Activated T-cell treated with anti-CD3 and anti-CD28 coated beads, Interleukin-2, amount 50 U/mL, for 24 hours (primary cell): ENCODE data around the gene DDAH2.
"Not testable (repeated sequence)": the region's sequence is repeated elsewhere in the genome, so short reads cannot be mapped to it uniquely, and the experiment has no call there.

Experiments
- DNase-seq: peaks from one replicate; pipeline ENCODE4 v3.0.0-alpha.2; 2020
- H3K27ac Mint-ChIP-seq: 2 replicates; pipeline ENCODE4 v1.8.0; 2020; ENCODE audit warnings: mild to moderate bottlenecking, mixed read lengths
- H3K27me3 Mint-ChIP-seq: 2 replicates; pipeline ENCODE4 v1.8.0; 2020; ENCODE audit warnings: mixed read lengths
- H3K36me3 Mint-ChIP-seq: 2 replicates; pipeline ENCODE4 v1.8.0; 2020; ENCODE audit warnings: low read depth, mixed read lengths
- H3K4me1 Mint-ChIP-seq: 2 replicates; pipeline ENCODE4 v1.8.0; 2020; ENCODE audit warnings: low read depth, mixed read lengths
- H3K4me3 Mint-ChIP-seq: 2 replicates; pipeline ENCODE4 v1.8.0; 2020; ENCODE audit warnings: mild to moderate bottlenecking, moderate library complexity, mixed read lengths
- H3K9me3 Mint-ChIP-seq: 2 replicates; pipeline ENCODE4 v1.8.0; 2020; ENCODE audit warnings: mixed read lengths

Gene DDAH2

GRCh38 chr6:31717499-31718222 is 11.4 kb downstream of the DDAH2 start:
- Mint-ChIP-seq H3K27ac (no peak overlapping the region), H3K9me3 (no peaks in the 10 kb centered on the region), H3K27me3 (no peaks in the 10 kb centered on the region), H3K4me3 (no peak overlapping the region), H3K36me3 (no peaks in the 10 kb centered on the region), H3K4me1 (peaks cover 4% of the 10 kb centered on the region)
- no peak for DNase-seq

- no peak within 1 kb of the TSS for H3K4me3 Mint-ChIP-seq
- no peaks in the 10 kb centered on the region for H3K9me3 Mint-ChIP-seq
These were observed 13.8 kb downstream of the DDAH2 start, which contains the start of gene LY6G6D for GRCh38 chr6:31715022-31715958. LY6G6D (plus strand) TSS chr6:31715348; CDS start chr6:31715356, 8 bp downstream.

GRCh38 chr6:31713991-31714684 is 15.0 kb downstream of the DDAH2 start:
- DNase-seq: no peak
- Mint-ChIP-seq H3K4me3 (no peak overlapping the region), H3K36me3 (no peaks in the 10 kb centered on the region), H3K4me1 (peaks cover 11% of the 10 kb centered on the region), H3K27me3 (no peaks in the 10 kb centered on the region), H3K9me3 (no peaks in the 10 kb centered on the region), H3K27ac (no peak overlapping the region)

More at GRCh38 chr6:31715022-31715958, 13.8 kb downstream of the DDAH2 start, which contains the start of gene LY6G6D:
- no peaks in the 10 kb centered on the region for H3K36me3 Mint-ChIP-seq
- peaks cover 11% of the 10 kb centered on the region for H3K4me1 Mint-ChIP-seq
- no peaks in the 10 kb centered on the region for H3K27me3 Mint-ChIP-seq
- H3K27ac Mint-ChIP-seq: no peak within 1 kb of the TSS
- DNase-seq: no peak

DNA sequence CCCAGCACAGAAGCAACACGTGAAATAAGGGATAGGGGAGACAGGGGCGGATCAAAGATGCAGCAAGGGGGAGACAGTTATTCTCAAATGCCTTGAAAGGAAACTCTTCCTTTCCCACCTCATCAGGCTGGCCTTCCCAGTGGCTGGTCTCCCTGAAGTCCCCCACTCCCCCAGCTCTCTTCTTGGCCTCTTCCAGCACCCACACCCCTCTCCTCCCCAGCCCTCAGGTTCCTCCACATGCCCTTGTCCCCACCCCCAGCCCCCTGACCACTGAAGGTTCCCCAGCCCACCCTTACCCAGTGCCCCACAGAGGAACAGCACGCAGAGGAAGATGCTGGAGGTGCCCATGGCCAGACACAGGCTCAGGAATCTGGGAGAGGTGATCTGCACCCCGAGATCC is 15.6 kb downstream of the DDAH2 start:
- Mint-ChIP-seq H3K36me3 (no peaks in the 10 kb centered on the region), H3K27me3 (no peaks in the 10 kb centered on the region), H3K4me3 (no peak overlapping the region), H3K27ac (no peak overlapping the region), H3K9me3 (no peaks in the 10 kb centered on the region), H3K4me1 (peaks cover 11% of the 10 kb centered on the region)
- no peak for DNase-seq

- peaks cover 11% of the 10 kb centered on the region for H3K4me1 Mint-ChIP-seq
- no peak for DNase-seq
- H3K36me3 Mint-ChIP-seq: no peaks in the 10 kb centered on the region
- no peak overlapping the region for H3K27ac Mint-ChIP-seq
- no peaks in the 10 kb centered on the region for H3K9me3 Mint-ChIP-seq
- no peaks in the 10 kb centered on the region for H3K27me3 Mint-ChIP-seq
- H3K4me3 Mint-ChIP-seq: no peak overlapping the region
These were observed 16.8 kb downstream of the DDAH2 start for GRCh38 chr6:31712296-31712695.

DNA sequence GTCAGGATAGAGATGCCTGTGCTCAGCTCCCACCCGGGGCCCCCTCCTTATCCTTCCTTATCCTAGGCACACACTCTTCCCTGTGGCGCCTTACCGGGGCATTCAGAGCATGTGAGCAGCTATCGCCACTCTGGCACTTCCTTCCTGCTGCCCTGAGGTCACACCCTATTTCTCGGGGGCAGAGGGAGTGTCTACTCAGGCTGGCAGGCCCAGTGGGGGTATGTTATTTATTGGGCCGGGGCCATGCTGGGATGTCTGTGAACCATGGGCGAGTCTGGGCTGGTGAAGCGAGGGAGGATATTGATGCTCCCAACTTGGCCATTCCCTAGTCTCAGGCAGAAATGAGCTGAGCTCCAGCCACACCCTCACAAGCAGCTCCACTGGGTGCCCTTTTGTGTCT is 17.9 kb downstream of the DDAH2 start:
- peaks cover 11% of the 10 kb centered on the region for H3K4me1 Mint-ChIP-seq
- no peak overlapping the region for H3K4me3 Mint-ChIP-seq
- H3K9me3 Mint-ChIP-seq: no peaks in the 10 kb centered on the region
- H3K36me3 Mint-ChIP-seq: no peaks in the 10 kb centered on the region
- no peaks in the 10 kb centered on the region for H3K27me3 Mint-ChIP-seq
- no peak for DNase-seq
- no peak overlapping the region for H3K27ac Mint-ChIP-seq

DNA sequence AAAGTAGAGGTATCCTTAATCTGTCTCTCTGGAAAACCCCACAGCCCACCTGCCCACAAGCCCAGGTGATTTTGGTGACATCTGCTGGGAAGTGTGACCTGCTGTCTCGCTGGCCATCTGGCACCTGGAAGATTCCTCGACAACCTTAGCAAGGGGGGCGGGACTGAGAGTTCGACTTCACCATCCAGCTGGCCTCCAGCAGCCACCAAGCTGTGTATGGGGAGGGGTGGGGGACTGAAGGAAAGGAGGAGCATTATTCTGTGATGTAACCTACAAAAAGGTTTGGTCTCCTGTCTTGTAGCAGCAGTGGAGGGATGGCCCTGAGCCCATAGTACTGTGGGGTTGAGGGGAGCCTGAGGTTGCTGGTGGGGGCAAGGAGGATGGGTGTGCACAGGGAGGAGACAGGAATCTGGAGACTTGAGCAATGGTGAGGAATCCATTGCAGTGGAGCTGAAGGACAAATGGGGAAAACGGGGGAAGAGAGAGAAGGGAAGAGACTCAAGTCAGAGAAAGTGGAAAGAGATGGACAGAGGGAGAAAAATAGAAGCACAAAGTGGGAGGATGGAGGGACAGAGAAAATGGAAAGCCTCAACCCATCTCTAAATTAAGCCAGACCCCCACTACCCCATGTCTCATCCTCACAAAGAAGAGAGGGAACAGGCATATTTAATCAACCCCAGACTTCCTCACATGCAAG is 18.4 kb downstream of the DDAH2 start:
- peaks cover 11% of the 10 kb centered on the region for H3K4me1 Mint-ChIP-seq
- no peak for DNase-seq
- no peak overlapping the region for H3K4me3 Mint-ChIP-seq
- no peak overlapping the region for H3K27ac Mint-ChIP-seq
- no peaks in the 10 kb centered on the region for H3K36me3 Mint-ChIP-seq
- no peaks in the 10 kb centered on the region for H3K27me3 Mint-ChIP-seq
- H3K9me3 Mint-ChIP-seq: no peaks in the 10 kb centered on the region

DNA sequence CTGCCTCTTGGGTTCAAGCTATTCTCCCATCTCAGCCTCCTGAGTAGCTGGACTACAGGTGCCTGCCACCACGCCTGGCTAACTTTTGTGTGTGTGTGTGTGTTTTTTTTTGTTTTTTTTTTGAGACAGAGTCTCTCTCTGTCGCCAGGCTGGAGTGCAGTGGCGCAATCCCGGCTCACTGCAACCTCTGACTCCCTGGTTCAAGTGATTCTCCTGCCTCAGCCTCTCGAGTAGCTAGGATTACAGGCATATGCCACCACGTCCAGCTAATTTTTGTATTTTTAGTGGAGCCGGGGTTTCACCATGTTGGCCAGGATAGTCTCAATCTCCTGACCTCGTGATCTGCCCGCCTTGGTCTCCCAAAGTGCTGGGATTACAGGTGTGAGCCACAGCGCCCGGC is 19.9 kb downstream of the DDAH2 start:
- not testable (repeated sequence) for H3K36me3 Mint-ChIP-seq, H3K4me3 Mint-ChIP-seq, DNase-seq, H3K27ac Mint-ChIP-seq, H3K27me3 Mint-ChIP-seq, H3K9me3 Mint-ChIP-seq
- H3K4me1 Mint-ChIP-seq: peaks cover 11% of the 10 kb centered on the region

- Mint-ChIP-seq H3K4me3 (no peak overlapping the region), H3K27ac (no peak overlapping the region), H3K36me3 (peaks cover 1% of the 10 kb centered on the region), H3K4me1 (peaks cover 14% of the 10 kb centered on the region), H3K9me3 (no peaks in the 10 kb centered on the region), H3K27me3 (no peaks in the 10 kb centered on the region)
- no peak for DNase-seq
These were observed 20.9 kb downstream of the DDAH2 start for GRCh38 chr6:31708224-31708623.

DNA sequence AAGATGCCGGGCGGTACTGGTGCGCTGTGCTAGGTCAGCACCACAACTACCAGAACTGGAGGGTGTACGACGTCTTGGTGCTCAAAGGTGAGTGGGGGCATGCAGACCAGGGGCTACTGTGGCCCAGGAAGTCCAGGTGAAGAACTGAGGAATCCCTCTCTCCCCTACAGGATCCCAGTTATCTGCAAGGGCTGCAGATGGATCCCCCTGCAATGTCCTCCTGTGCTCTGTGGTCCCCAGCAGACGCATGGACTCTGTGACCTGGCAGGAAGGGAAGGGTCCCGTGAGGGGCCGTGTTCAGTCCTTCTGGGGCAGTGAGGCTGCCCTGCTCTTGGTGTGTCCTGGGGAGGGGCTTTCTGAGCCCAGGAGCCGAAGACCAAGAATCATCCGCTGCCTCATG is 21.4 kb downstream of the DDAH2 start:
- Mint-ChIP-seq H3K27ac (peak overlapping the region; percentile 23), H3K27me3 (no peaks in the 10 kb centered on the region), H3K4me3 (no peak overlapping the region), H3K36me3 (peaks cover 3% of the 10 kb centered on the region), H3K4me1 (peaks cover 15% of the 10 kb centered on the region), H3K9me3 (no peaks in the 10 kb centered on the region)
- no peak for DNase-seq

DNA sequence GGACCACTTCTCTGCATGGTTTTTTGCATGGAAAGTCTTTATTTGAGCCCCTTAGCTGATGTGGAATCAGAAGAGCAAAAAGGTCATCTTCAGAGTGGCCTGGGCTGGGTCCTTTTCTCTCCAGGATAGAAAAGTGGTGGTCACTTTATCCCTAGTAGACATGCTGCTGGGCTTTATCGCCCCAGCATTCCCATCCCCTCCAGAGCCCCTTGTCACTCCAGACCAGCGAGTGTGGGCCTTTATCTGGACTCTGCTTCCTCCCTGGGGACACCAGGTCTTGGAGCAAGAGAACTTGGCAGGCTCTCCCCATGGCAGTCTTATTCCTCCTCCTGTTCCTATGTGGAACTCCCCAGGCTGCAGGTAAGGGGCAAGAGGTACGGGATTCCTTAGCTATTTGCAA is 22.5 kb downstream of the DDAH2 start, which contains the start of gene LY6G6F:
Gene LY6G6F (plus strand): TSS at position 268 of the 400 bp plus-strand sequence. CDS start 41 bp downstream, at position 309.
- Mint-ChIP-seq H3K27me3 (no peaks in the 10 kb centered on the region), H3K36me3 (peaks cover 11% of the 10 kb centered on the region), H3K4me1 (peaks cover 22% of the 10 kb centered on the region), H3K4me3 (no peak within 1 kb of the TSS), H3K9me3 (no peaks in the 10 kb centered on the region), H3K27ac (peak within 1 kb of the TSS; percentile 23)
- DNase-seq: no peak

GRCh38 chr6:31705931-31706330 is 23.2 kb downstream of the DDAH2 start:
- no peaks in the 10 kb centered on the region for H3K9me3 Mint-ChIP-seq
- H3K27ac Mint-ChIP-seq: no peak overlapping the region
- no peak for DNase-seq
- H3K4me3 Mint-ChIP-seq: no peak overlapping the region
- H3K27me3 Mint-ChIP-seq: no peaks in the 10 kb centered on the region
- peaks cover 16% of the 10 kb centered on the region for H3K36me3 Mint-ChIP-seq
- H3K4me1 Mint-ChIP-seq: peaks cover 25% of the 10 kb centered on the region

- Mint-ChIP-seq H3K27me3 (no peaks in the 10 kb centered on the region), H3K9me3 (no peaks in the 10 kb centered on the region), H3K4me1 (peaks cover 33% of the 10 kb centered on the region), H3K36me3 (peaks cover 36% of the 10 kb centered on the region), H3K4me3 (peak within 1 kb of the TSS; percentile 98), H3K27ac (peak within 1 kb of the TSS; percentile 98)
- DNase-seq: peak; percentile 97
These were observed 26.0 kb downstream of the DDAH2 start, which contains the start of gene ABHD16A for GRCh38 chr6:31702819-31703716. ABHD16A (minus strand) TSS chr6:31703324; CDS start chr6:31703281, 43 bp downstream.
